Measurements from ENCODE around the gene NAPG.
"Not testable (repeated sequence)": the region's sequence is repeated elsewhere in the genome, so short reads cannot be mapped to it uniquely, and the experiment has no call there.

- not testable (repeated sequence) for TF ChIP-seq EZH2 (IDR thresholded peaks at IDR 0.05; ENCODE audit: borderline replicate concordance, low read depth, low read length, severe bottlenecking); CTCF (IDR thresholded peaks at IDR 0.05; ENCODE audit: borderline replicate concordance, extremely low read depth, low read length, poor library complexity, severe bottlenecking)
These were observed 52.2 kb downstream of the NAPG start for GRCh38 chr18:10577842-10578572.

Data from DND-41 (cell line).